ENCODE measurements around the gene A2M. TPM values are rescaled to one million over a fixed set of nuclear protein-coding genes. Genes with fewer than 3 reads are reported as not detected.

A2M gene
- total and polyA plus RNA-seq, 12 donors = 141 to 897 (median 335) TPM

GRCh38 chr12:9074484-9075137, 41.1 kb downstream of the A2M start:
- Histone ChIP-seq H3K36me3 (replicated peaks in 1 of 2) (peaks cover 0 to 79% of the 10 kb centered on the region in 2 donors), H3K9me3 (replicated peaks in 1 of 3) (no peaks in the 10 kb centered on the region), H3K4me3 (no peak overlapping the region), H3K27me3 (no peaks in the 10 kb centered on the region), H3K4me1 (replicated peaks in 1 of 2) (no peaks in the 10 kb centered on the region), H3K27ac (no peak overlapping the region)
- DNase-seq = no peak
- TF ChIP-seq CTCF (IDR thresholded peaks at IDR 0.05) = no peak
- no peak for TF ChIP-seq POLR2A (IDR thresholded peaks at IDR 0.05)
- intact Hi-C loops (cut with DNase I) = no loop called here
- WGBS, 4 donors = 87 to 90% (median 89%) methylated on average over 10 of the region's 10 CpGs

GRCh38 chr12:9073076-9073475, 42.6 kb downstream of the A2M start:
- DNase-seq = peak in 3 of 7 donors; percentile 35 to 47 (median 43)
- Histone ChIP-seq H3K36me3 (replicated peaks in 1 of 2) (peaks cover 0 to 78% of the 10 kb centered on the region in 2 donors), H3K27ac (no peak overlapping the region), H3K27me3 (no peaks in the 10 kb centered on the region), H3K4me3 (no peak overlapping the region), H3K9me3 (replicated peaks in 1 of 3) (no peaks in the 10 kb centered on the region), H3K4me1 (replicated peaks in 1 of 2) (no peaks in the 10 kb centered on the region)
- TF ChIP-seq CTCF (IDR thresholded peaks at IDR 0.05) (no peak), POLR2A (IDR thresholded peaks at IDR 0.05) (no peak)
- intact Hi-C loops (cut with DNase I) = no loop called here

GRCh38 chr12:9072481-9073038, 43.2 kb downstream of the A2M start:
- no peaks in the 10 kb centered on the region for H3K4me1 ChIP-seq (replicated peaks in 1 of 2)
- no peaks in the 10 kb centered on the region for H3K27me3 ChIP-seq
- H3K4me3 ChIP-seq = no peak overlapping the region
- 92 to 97% (median 94%) methylated on average over 2 of the region's 2 CpGs for WGBS, 4 donors
- intact Hi-C loops (cut with DNase I) = no loop called here
- DNase-seq = no peak
- H3K36me3 ChIP-seq (replicated peaks in 1 of 2) = peaks cover 0 to 78% of the 10 kb centered on the region in 2 donors
- no peaks in the 10 kb centered on the region for H3K9me3 ChIP-seq (replicated peaks in 1 of 3)
- TF ChIP-seq CTCF (IDR thresholded peaks at IDR 0.05) (no peak), POLR2A (IDR thresholded peaks at IDR 0.05) (no peak)
- no peak overlapping the region for H3K27ac ChIP-seq

- intact Hi-C loops (cut with DNase I) = no loop called here
- Histone ChIP-seq H3K4me1 (replicated peaks in 1 of 2) (no peaks in the 10 kb centered on the region), H3K9me3 (replicated peaks in 1 of 3) (no peaks in the 10 kb centered on the region), H3K27ac (no peak overlapping the region), H3K36me3 (replicated peaks in 1 of 2) (peaks cover 0 to 77% of the 10 kb centered on the region in 2 donors), H3K27me3 (no peaks in the 10 kb centered on the region), H3K4me3 (no peak overlapping the region)
- 87 to 100% (median 96%) methylated on average over 1 of the region's 1 CpG for WGBS, 4 donors
- no peak for DNase-seq
- TF ChIP-seq CTCF (IDR thresholded peaks at IDR 0.05) (no peak), POLR2A (IDR thresholded peaks at IDR 0.05) (no peak)
Observed at GRCh38 chr12:9071969-9072368, 43.8 kb downstream of the A2M start.

All from adrenal gland (tissue), 12 donors.